Tibial nerve (tissue), 4 donors: ENCODE results near the gene ERI2. TPM values are rescaled to one million over a fixed set of nuclear protein-coding genes. Genes with fewer than 3 reads are reported as not detected.
"Not testable (repeated sequence)": the region's sequence is repeated elsewhere in the genome, so short reads cannot be mapped to it uniquely, and the experiment has no call there.

Experiments used
- DNase-seq, 2 donors: peaks; one replicate each; pipeline ENCODE4 v3.0.0-alpha.2; 2019; ENCODE audit warnings: low spot score in 2 of 2
- H3K27ac ChIP-seq, 4 donors: fragments of 200-600 bp; sonication (generic) in 3 of 4; one replicate each; pipeline ENCODE4 v1.5.1; 2017 to 2019; ENCODE audit warnings: mild to moderate bottlenecking in 1 of 4
- H3K27me3 ChIP-seq, 2 donors: fragments of 200-600 bp; sonication (generic) in 1 of 2; one replicate each; pipeline versions ENCODE4 v1.5.1 to v1.6.0; 2017 to 2019
- H3K36me3 ChIP-seq, 3 donors: fragments of 200-600 bp; sonication (generic); one replicate each; pipeline ENCODE4 v1.5.1; 2018 to 2019
- H3K4me1 ChIP-seq, 4 donors: fragments of 200-600 bp; sonication (generic) in 3 of 4; one replicate each; pipeline ENCODE4 v1.5.1; 2017 to 2019
- H3K4me3 ChIP-seq, 4 donors: fragments of 200-600 bp; sonication (generic) in 3 of 4; one replicate each; pipeline ENCODE4 v1.5.1; 2017 to 2019; ENCODE audit warnings: mild to moderate bottlenecking in 1 of 4, moderate library complexity in 1 of 4
- H3K9me3 ChIP-seq, 4 donors: fragments of 200-600 bp; sonication (generic) in 3 of 4; one replicate each; pipeline ENCODE4 v1.5.1; 2017 to 2019
- CTCF ChIP-seq, 5 experiments: fragments of 200-600 bp in 3 of 5; fragments of 450-650 bp in 2 of 5; sonication (generic) in 3 of 5; IDR thresholded peaks; one replicate each; pipeline ENCODE4 v1.5.1; 2016 to 2019; ENCODE audit warnings: antibody characterized with exemption in 5 of 5, mild to moderate bottlenecking in 3 of 5, moderate library complexity in 2 of 5
- EP300 ChIP-seq, 2 donors: sonication (generic); formaldehyde crosslinking; IDR thresholded peaks; one replicate each; pipeline ENCODE4 v1.6.1; 2017; ENCODE audit warnings: antibody characterized with exemption in 2 of 2, mild to moderate bottlenecking in 1 of 2
- POLR2A ChIP-seq, 2 donors: fragments of 450-650 bp; IDR thresholded peaks; one replicate each; pipeline ENCODE4 v1.6.1; 2017; ENCODE audit warnings: antibody characterized with exemption in 2 of 2, mild to moderate bottlenecking in 2 of 2, moderate library complexity in 2 of 2
- WGBS, 2 donors: methylation state at CpG; one replicate each; pipeline ENCODE4 v1.1.5; 2018; 5-methylcytosine and 5-hydroxymethylcytosine counted together
- total RNA-seq, 4 donors: library from RNA; depleted of rRNA; stranded (reverse); fragments of >200 nt; gene quantifications; one replicate each; pipeline ENCODE4 v1.1.0, GENCODE V29; 2016

Gene ERI2
- total RNA-seq, 4 donors from 2014 or later: 7.8 to 29.7 (median 19.0) TPM

GRCh38 chr16:20761175-20761574 is 45.1 kb downstream of the ERI2 start:
- Histone ChIP-seq H3K36me3 (no peaks in the 10 kb centered on the region), H3K4me3 (no peak overlapping the region), H3K4me1 (peaks cover 0 to 4% (median 0%) of the 10 kb centered on the region in 4 donors), H3K9me3 (no peaks in the 10 kb centered on the region), H3K27ac (no peak overlapping the region), H3K27me3 (no peaks in the 10 kb centered on the region)
- no peak for TF ChIP-seq EP300 (IDR thresholded peaks at IDR 0.05)
- no peak for DNase-seq
- WGBS, 2 donors: 77 to 81% methylated on average over 1 of the region's 1 CpG

GRCh38 chr16:20760346-20760745 is 45.9 kb downstream of the ERI2 start:
- Histone ChIP-seq H3K36me3 (no peaks in the 10 kb centered on the region), H3K9me3 (no peaks in the 10 kb centered on the region), H3K4me1 (peaks cover 0 to 4% (median 0%) of the 10 kb centered on the region in 4 donors), H3K27ac (no peak overlapping the region), H3K4me3 (no peak overlapping the region), H3K27me3 (no peaks in the 10 kb centered on the region)
- WGBS, 2 donors: 68% methylated on average over 2 of the region's 2 CpGs
- no peak for DNase-seq
- TF ChIP-seq CTCF (IDR thresholded peaks at IDR 0.05) (no peak), EP300 (IDR thresholded peaks at IDR 0.05) (no peak), POLR2A (IDR thresholded peaks at IDR 0.05) (no peak)

- 93 to 96% methylated on average over 4 to 5 of the region's 5 CpGs for WGBS, 2 donors
Measured at GRCh38 chr16:20755799-20756198, 50.5 kb downstream of the ERI2 start.

GRCh38 chr16:20755238-20755637 is 51.0 kb downstream of the ERI2 start:
- H3K27ac ChIP-seq: no peak overlapping the region
- H3K36me3 ChIP-seq: no peaks in the 10 kb centered on the region
- TF ChIP-seq POLR2A (IDR thresholded peaks at IDR 0.05) (no peak), EP300 (IDR thresholded peaks at IDR 0.05) (no peak), CTCF (IDR thresholded peaks at IDR 0.05) (no peak)
- H3K27me3 ChIP-seq: no peaks in the 10 kb centered on the region
- H3K4me1 ChIP-seq: no peaks in the 10 kb centered on the region
- H3K9me3 ChIP-seq: peaks cover 0 to 5% (median 0%) of the 10 kb centered on the region in 4 donors
- no peak overlapping the region for H3K4me3 ChIP-seq
- DNase-seq: no peak
- 74 to 86% methylated on average over 1 of the region's 1 CpG for WGBS, 2 donors

More at GRCh38 chr16:20755799-20756198, 50.5 kb downstream of the ERI2 start:
- not testable (repeated sequence) for DNase-seq, H3K4me1 ChIP-seq, H3K36me3 ChIP-seq, H3K27ac ChIP-seq, H3K9me3 ChIP-seq, H3K27me3 ChIP-seq, H3K4me3 ChIP-seq

GRCh38 chr16:20753727-20754126 is 52.5 kb downstream of the ERI2 start:
- no peaks in the 10 kb centered on the region for H3K36me3 ChIP-seq
- no peak for TF ChIP-seq EP300 (IDR thresholded peaks at IDR 0.05)
- no peak for TF ChIP-seq POLR2A (IDR thresholded peaks at IDR 0.05)
- TF ChIP-seq CTCF (IDR thresholded peaks at IDR 0.05): no peak
- no peak overlapping the region for H3K4me3 ChIP-seq
- H3K27ac ChIP-seq: no peak overlapping the region
- peaks cover 0 to 5% (median 0%) of the 10 kb centered on the region in 4 donors for H3K9me3 ChIP-seq
- WGBS, 2 donors: 76 to 78% methylated on average over 1 of the region's 1 CpG
- no peaks in the 10 kb centered on the region for H3K27me3 ChIP-seq
- no peaks in the 10 kb centered on the region for H3K4me1 ChIP-seq
- no peak for DNase-seq

- Histone ChIP-seq H3K4me1 (no peaks in the 10 kb centered on the region), H3K9me3 (peaks cover 0 to 23% (median 4%) of the 10 kb centered on the region in 4 donors), H3K27me3 (no peaks in the 10 kb centered on the region), H3K36me3 (no peaks in the 10 kb centered on the region), H3K27ac (no peak overlapping the region), H3K4me3 (no peak overlapping the region)
- WGBS, 2 donors: 89 to 90% methylated on average over 1 of the region's 1 CpG
- DNase-seq: no peak
- TF ChIP-seq CTCF (IDR thresholded peaks at IDR 0.05): no peak
- TF ChIP-seq EP300 (IDR thresholded peaks at IDR 0.05): no peak
- no peak for TF ChIP-seq POLR2A (IDR thresholded peaks at IDR 0.05)
Measured at GRCh38 chr16:20750558-20750957, 55.7 kb downstream of the ERI2 start.
